Colonic mucosa (tissue), 4 donors: ENCODE measurements around the gene YAE1. TPM values are rescaled to one million over a fixed set of nuclear protein-coding genes. Genes with fewer than 3 reads are reported as not detected.

Experiments
- DNase-seq: peaks from one replicate; pipeline ENCODE4 v3.0.0-alpha.2; 2020
- H3K27ac ChIP-seq: fragments of 200-600 bp; one replicate; pipeline ENCODE4 v1.8.0; 2021
- H3K27me3 ChIP-seq: fragments of 200-600 bp; one replicate; pipeline ENCODE4 v1.8.0; 2021
- H3K36me3 ChIP-seq: fragments of 200-600 bp; one replicate; pipeline ENCODE4 v1.8.0; 2021
- H3K4me1 ChIP-seq: fragments of 200-600 bp; one replicate; pipeline ENCODE4 v1.8.0; 2021; ENCODE audit warnings: mild to moderate bottlenecking
- H3K4me3 ChIP-seq: fragments of 200-600 bp; one replicate; pipeline ENCODE4 v1.8.0; 2021
- H3K9ac ChIP-seq, 2 donors: one replicate each; pipeline ENCODE4 v1.7.0; 2013; ENCODE audit warnings: control low read depth in 2 of 2, low read depth in 2 of 2, low read length in 2 of 2
- H3K9me3 ChIP-seq: fragments of 200-600 bp; one replicate; pipeline ENCODE4 v1.8.0; 2021
- CTCF ChIP-seq: fragments of 200-600 bp; IDR thresholded peaks from one replicate; pipeline ENCODE4 v1.8.0; 2022; ENCODE audit warnings: antibody characterized with exemption, mild to moderate bottlenecking
- intact Hi-C: fragments of 100-400 bp; cut with DNase I; formaldehyde crosslinking; loops from one replicate; pipeline ENCODE4 v1.14.1; 2022
- total RNA-seq, 2 donors: library from RNA; stranded (reverse); fragmentation: NEBNext Ultra II Directional in 1 of 2; extraction: Animal tissue kit (Norgen Biotek cat#: 25700) in 1 of 2; gene quantifications; one replicate each; pipeline ENCODE4 v1.2.1, GENCODE V29; 2021
- donor health status: healthy.
- donor health status: DM: no; HTN: no; CAD: no.
- donor health status: DM: no; HTN: no; CAD: no.

The YAE1 gene
- total RNA-seq, 2 donors from 2014 or later: 21.8 to 23.2 TPM

DNA sequence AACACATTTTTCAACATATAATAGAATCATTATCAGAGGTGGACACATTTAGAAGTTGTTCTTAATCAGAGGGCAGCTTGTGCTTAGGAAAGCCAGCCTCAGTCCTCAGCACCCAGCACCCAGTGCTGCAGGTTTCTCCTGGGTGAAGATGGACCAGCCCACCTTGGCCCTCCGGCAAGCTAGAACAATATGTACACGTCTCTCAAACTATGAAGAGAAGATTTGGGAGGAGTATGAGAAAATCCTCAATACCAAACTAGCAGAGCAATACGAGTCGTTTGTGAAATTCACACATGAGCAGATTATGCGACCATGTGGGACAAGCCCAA lies 43.7 kb downstream of the YAE1 start:
- Histone ChIP-seq H3K9me3 (no peaks in the 10 kb centered on the region), H3K27me3 (no peaks in the 10 kb centered on the region), H3K9ac (no peak overlapping the region), H3K36me3 (no peaks in the 10 kb centered on the region), H3K4me1 (no peaks in the 10 kb centered on the region), H3K4me3 (peak overlapping the region; percentile 20), H3K27ac (no peak overlapping the region)
- DNase-seq: no peak
- intact Hi-C loops: no loop called here
- TF ChIP-seq CTCF: no peak

GRCh38 chr7:39613577-39613976 lies 47.4 kb downstream of the YAE1 start:
- H3K27ac ChIP-seq: no peak overlapping the region
- no peak for DNase-seq
- TF ChIP-seq CTCF: no peak
- H3K4me3 ChIP-seq: no peak overlapping the region
- H3K27me3 ChIP-seq: no peaks in the 10 kb centered on the region
- H3K9ac ChIP-seq: no peak overlapping the region
- H3K4me1 ChIP-seq: no peaks in the 10 kb centered on the region
- H3K36me3 ChIP-seq: no peaks in the 10 kb centered on the region
- H3K9me3 ChIP-seq: no peaks in the 10 kb centered on the region
- intact Hi-C loops: no loop called here

- Histone ChIP-seq H3K4me1 (no peaks in the 10 kb centered on the region), H3K9ac (no peak overlapping the region), H3K27me3 (no peaks in the 10 kb centered on the region), H3K27ac (no peak overlapping the region), H3K4me3 (no peak overlapping the region), H3K9me3 (no peaks in the 10 kb centered on the region), H3K36me3 (no peaks in the 10 kb centered on the region)
- intact Hi-C loops: no loop called here
- TF ChIP-seq CTCF: no peak
- DNase-seq: no peak
These were observed 48.1 kb downstream of the YAE1 start for GRCh38 chr7:39614299-39614698.

- DNase-seq: no peak
- intact Hi-C loops: no loop called here
- TF ChIP-seq CTCF: no peak
These were observed 49.3 kb downstream of the YAE1 start for GRCh38 chr7:39615350-39615975.

GRCh38 chr7:39616138-39616537 lies 49.9 kb downstream of the YAE1 start:
- Histone ChIP-seq H3K9me3 (no peaks in the 10 kb centered on the region), H3K9ac (no peak overlapping the region), H3K27me3 (no peaks in the 10 kb centered on the region), H3K27ac (no peak overlapping the region), H3K4me3 (no peak overlapping the region), H3K4me1 (no peaks in the 10 kb centered on the region), H3K36me3 (no peaks in the 10 kb centered on the region)
- intact Hi-C loops: no loop called here
- no peak for TF ChIP-seq CTCF
- no peak for DNase-seq

More at GRCh38 chr7:39615350-39615975, 49.3 kb downstream of the YAE1 start:
- no peaks in the 10 kb centered on the region for H3K4me1 ChIP-seq
- H3K9ac ChIP-seq: no peak overlapping the region
- no peaks in the 10 kb centered on the region for H3K27me3 ChIP-seq
- H3K36me3 ChIP-seq: no peaks in the 10 kb centered on the region
- H3K9me3 ChIP-seq: no peaks in the 10 kb centered on the region
- H3K4me3 ChIP-seq: no peak overlapping the region
- H3K27ac ChIP-seq: no peak overlapping the region
